Breast epithelium (tissue), 3 donors: Measurements from ENCODE around the gene MAPKAPK3.

ENCODE experiments used
- POLR2A ChIP-seq: fragments of 450-650 bp; IDR thresholded peaks from one replicate; pipeline ENCODE4 v1.6.1; 2016; ENCODE audit warnings: antibody characterized with exemption, mild to moderate bottlenecking, moderate library complexity
- TF ChIP-seq, protein P1 (sequence below), 3 donors: fragments of 450-650 bp; IDR thresholded peaks; one replicate each; pipeline ENCODE4 v1.5.1; 2016 to 2017; ENCODE audit warnings: antibody characterized with exemption in 3 of 3, mild to moderate bottlenecking in 3 of 3, moderate library complexity in 3 of 3

DNA sequence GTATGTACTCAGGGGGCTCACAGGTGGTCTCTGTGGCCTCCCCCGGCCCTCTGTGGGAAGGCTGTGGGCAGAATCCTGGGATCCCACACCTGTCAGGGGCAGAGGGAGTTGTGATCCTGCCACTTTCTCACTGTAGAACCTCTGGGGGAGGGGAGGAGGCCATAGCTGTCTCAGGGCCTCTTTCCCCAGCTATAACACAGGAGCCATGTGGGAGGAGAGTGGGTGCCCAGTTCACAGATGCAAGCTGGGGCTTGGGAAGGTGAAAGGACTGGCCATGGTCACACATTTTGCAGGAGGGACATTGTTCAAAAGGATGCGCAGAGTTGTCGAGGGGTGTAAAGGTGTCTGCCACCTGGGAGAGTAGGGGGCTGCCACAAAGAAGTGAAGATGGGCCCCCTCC is 11.7 kb downstream of the MAPKAPK3 start:
- TF ChIP-seq, protein P1, sequence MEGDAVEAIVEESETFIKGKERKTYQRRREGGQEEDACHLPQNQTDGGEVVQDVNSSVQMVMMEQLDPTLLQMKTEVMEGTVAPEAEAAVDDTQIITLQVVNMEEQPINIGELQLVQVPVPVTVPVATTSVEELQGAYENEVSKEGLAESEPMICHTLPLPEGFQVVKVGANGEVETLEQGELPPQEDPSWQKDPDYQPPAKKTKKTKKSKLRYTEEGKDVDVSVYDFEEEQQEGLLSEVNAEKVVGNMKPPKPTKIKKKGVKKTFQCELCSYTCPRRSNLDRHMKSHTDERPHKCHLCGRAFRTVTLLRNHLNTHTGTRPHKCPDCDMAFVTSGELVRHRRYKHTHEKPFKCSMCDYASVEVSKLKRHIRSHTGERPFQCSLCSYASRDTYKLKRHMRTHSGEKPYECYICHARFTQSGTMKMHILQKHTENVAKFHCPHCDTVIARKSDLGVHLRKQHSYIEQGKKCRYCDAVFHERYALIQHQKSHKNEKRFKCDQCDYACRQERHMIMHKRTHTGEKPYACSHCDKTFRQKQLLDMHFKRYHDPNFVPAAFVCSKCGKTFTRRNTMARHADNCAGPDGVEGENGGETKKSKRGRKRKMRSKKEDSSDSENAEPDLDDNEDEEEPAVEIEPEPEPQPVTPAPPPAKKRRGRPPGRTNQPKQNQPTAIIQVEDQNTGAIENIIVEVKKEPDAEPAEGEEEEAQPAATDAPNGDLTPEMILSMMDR (IDR thresholded peaks at IDR 0.05) = no peak
- TF ChIP-seq POLR2A = no peak
